Immature natural killer cell (primary cell): Measurements from ENCODE around the gene NQO1. TPM values are rescaled to one million over a fixed set of nuclear protein-coding genes. Genes with fewer than 3 reads are reported as not detected.

Experiments used
- DNase-seq, 3 donors: peaks; one replicate each; pipeline ENCODE4 v3.0.0; 2022; ENCODE audit warnings: mixed read lengths in 1 of 3
- H3K27ac Mint-ChIP-seq, 6 donors: one replicate each; pipeline ENCODE4 v1.8.0; 2020; ENCODE audit warnings: mixed read lengths in 6 of 6, mild to moderate bottlenecking in 5 of 6, inconsistent platforms in 4 of 6, moderate library complexity in 3 of 6
- H3K27me3 Mint-ChIP-seq, 3 donors: one replicate each; pipeline ENCODE4 v1.8.0; 2020 to 2021; ENCODE audit warnings: low read depth in 3 of 3, mild to moderate bottlenecking in 3 of 3, mixed read lengths in 3 of 3, moderate library complexity in 3 of 3, inconsistent platforms in 1 of 3
- H3K36me3 Mint-ChIP-seq, 3 donors: one replicate each; pipeline ENCODE4 v1.8.0; 2020; ENCODE audit warnings: mixed read lengths in 3 of 3, inconsistent platforms in 2 of 3, mild to moderate bottlenecking in 2 of 3
- H3K4me1 Mint-ChIP-seq, 2 donors: one replicate each; pipeline ENCODE4 v1.8.0; 2020; ENCODE audit warnings: inconsistent platforms in 2 of 2, mild to moderate bottlenecking in 2 of 2, mixed read lengths in 2 of 2, moderate library complexity in 1 of 2
- H3K4me3 Mint-ChIP-seq, 5 donors: one replicate each; pipeline ENCODE4 v1.8.0; 2020; ENCODE audit warnings: mild to moderate bottlenecking in 5 of 5, mixed read lengths in 5 of 5, inconsistent platforms in 3 of 5, moderate library complexity in 3 of 5
- H3K9me3 Mint-ChIP-seq, 6 donors: one replicate each; pipeline ENCODE4 v1.8.0; 2020; ENCODE audit warnings: mild to moderate bottlenecking in 6 of 6, mixed read lengths in 6 of 6, inconsistent platforms in 4 of 6, moderate library complexity in 3 of 6
- polyA plus RNA-seq, 3 donors: library from polyadenylated mRNA; unstranded; fragments of 300-500 nt; fragmentation: Illumina TruSeq; gene quantifications; one replicate each; pipeline ENCODE4 v1.2.3, GENCODE V29; 2021

NQO1 gene
- polyA plus RNA-seq, 3 donors from 2014 or later, result 12.8 to 14.6 (median 13.3) TPM

- H3K27ac Mint-ChIP-seq, result no peak overlapping the region
- peaks cover 0 to 8% (median 0%) of the 10 kb centered on the region in 3 donors for H3K27me3 Mint-ChIP-seq
These were observed 18.3 kb downstream of the NQO1 start for GRCh38 chr16:69707920-69708683.

GRCh38 chr16:69706975-69707340 lies 19.4 kb downstream of the NQO1 start:
- peaks cover 3 to 7% of the 10 kb centered on the region in 2 donors for H3K4me1 Mint-ChIP-seq
- H3K4me3 Mint-ChIP-seq, result no peak overlapping the region
- peak overlapping the region in 1 of 6 donors; percentile 51 for H3K27ac Mint-ChIP-seq
- peaks cover 0 to 8% (median 0%) of the 10 kb centered on the region in 3 donors for H3K27me3 Mint-ChIP-seq
- H3K9me3 Mint-ChIP-seq, result no peaks in the 10 kb centered on the region
- DNase-seq, result no peak
- peaks cover 0 to 4% (median 0%) of the 10 kb centered on the region in 3 donors for H3K36me3 Mint-ChIP-seq

More at GRCh38 chr16:69707920-69708683, 18.3 kb downstream of the NQO1 start:
- peaks cover 3 to 7% of the 10 kb centered on the region in 2 donors for H3K4me1 Mint-ChIP-seq
- DNase-seq, result no peak
- H3K9me3 Mint-ChIP-seq, result no peaks in the 10 kb centered on the region
- no peak overlapping the region for H3K4me3 Mint-ChIP-seq
- peaks cover 0 to 7% (median 0%) of the 10 kb centered on the region in 3 donors for H3K36me3 Mint-ChIP-seq

- no peaks in the 10 kb centered on the region for H3K9me3 Mint-ChIP-seq
These were observed 19.9 kb downstream of the NQO1 start for GRCh38 chr16:69706256-69706974.

GRCh38 chr16:69703638-69704037 lies 22.7 kb downstream of the NQO1 start:
- peak overlapping the region in 2 of 6 donors; percentile 13 to 18 for H3K27ac Mint-ChIP-seq
- H3K9me3 Mint-ChIP-seq, result no peaks in the 10 kb centered on the region
- DNase-seq, result no peak
- H3K27me3 Mint-ChIP-seq, result peaks cover 0 to 10% (median 0%) of the 10 kb centered on the region in 3 donors
- no peaks in the 10 kb centered on the region for H3K4me1 Mint-ChIP-seq
- no peak overlapping the region for H3K4me3 Mint-ChIP-seq
- H3K36me3 Mint-ChIP-seq, result peaks cover 0 to 6% (median 0%) of the 10 kb centered on the region in 3 donors

More at GRCh38 chr16:69706256-69706974, 19.9 kb downstream of the NQO1 start:
- peak overlapping the region in 3 of 6 donors; percentile 29 to 51 (median 43) for H3K27ac Mint-ChIP-seq
- H3K4me1 Mint-ChIP-seq, result peaks cover 3 to 7% of the 10 kb centered on the region in 2 donors
- no peak for DNase-seq
- H3K4me3 Mint-ChIP-seq, result no peak overlapping the region
- peaks cover 0 to 4% (median 0%) of the 10 kb centered on the region in 3 donors for H3K36me3 Mint-ChIP-seq
- H3K27me3 Mint-ChIP-seq, result peaks cover 0 to 8% (median 0%) of the 10 kb centered on the region in 3 donors

GRCh38 chr16:69701866-69702265 lies 24.5 kb downstream of the NQO1 start:
- Mint-ChIP-seq H3K4me1 (no peaks in the 10 kb centered on the region), H3K36me3 (peaks cover 0 to 7% (median 0%) of the 10 kb centered on the region in 3 donors), H3K27ac (no peak overlapping the region), H3K9me3 (no peaks in the 10 kb centered on the region), H3K27me3 (peaks cover 0 to 7% (median 0%) of the 10 kb centered on the region in 3 donors), H3K4me3 (no peak overlapping the region)
- no peak for DNase-seq

- H3K4me1 Mint-ChIP-seq, result no peaks in the 10 kb centered on the region
- peaks cover 0 to 7% (median 0%) of the 10 kb centered on the region in 3 donors for H3K27me3 Mint-ChIP-seq
- no peak overlapping the region for H3K4me3 Mint-ChIP-seq
- no peaks in the 10 kb centered on the region for H3K9me3 Mint-ChIP-seq
- no peak overlapping the region for H3K27ac Mint-ChIP-seq
- H3K36me3 Mint-ChIP-seq, result peaks cover 0 to 7% (median 3%) of the 10 kb centered on the region in 3 donors
- no peak for DNase-seq
These were observed 24.9 kb downstream of the NQO1 start for GRCh38 chr16:69701452-69701851.

GRCh38 chr16:69699915-69700314 lies 26.4 kb downstream of the NQO1 start:
- Mint-ChIP-seq H3K9me3 (no peaks in the 10 kb centered on the region), H3K36me3 (peaks cover 7 to 17% (median 10%) of the 10 kb centered on the region in 3 donors), H3K27ac (peak overlapping the region in 1 of 6 donors; percentile 74), H3K27me3 (peaks cover 0 to 4% (median 0%) of the 10 kb centered on the region in 3 donors), H3K4me1 (no peaks in the 10 kb centered on the region), H3K4me3 (no peak overlapping the region)
- no peak for DNase-seq

GRCh38 chr16:69698404-69698803 lies 28.0 kb downstream of the NQO1 start:
- peaks cover 12 to 25% (median 16%) of the 10 kb centered on the region in 3 donors for H3K36me3 Mint-ChIP-seq
- no peaks in the 10 kb centered on the region for H3K4me1 Mint-ChIP-seq
- H3K9me3 Mint-ChIP-seq, result no peaks in the 10 kb centered on the region
- no peak overlapping the region for H3K27ac Mint-ChIP-seq
- DNase-seq, result no peak
- H3K27me3 Mint-ChIP-seq, result peaks cover 0 to 1% (median 0%) of the 10 kb centered on the region in 3 donors
- H3K4me3 Mint-ChIP-seq, result no peak overlapping the region

GRCh38 chr16:69693916-69694315 lies 32.4 kb downstream of the NQO1 start:
- no peak for DNase-seq
- H3K4me3 Mint-ChIP-seq, result no peak overlapping the region
- peaks cover 0 to 2% (median 0%) of the 10 kb centered on the region in 3 donors for H3K27me3 Mint-ChIP-seq
- no peaks in the 10 kb centered on the region for H3K9me3 Mint-ChIP-seq
- H3K36me3 Mint-ChIP-seq, result peaks cover 25 to 40% (median 35%) of the 10 kb centered on the region in 3 donors
- H3K4me1 Mint-ChIP-seq, result no peaks in the 10 kb centered on the region
- H3K27ac Mint-ChIP-seq, result peak overlapping the region in 2 of 6 donors; percentile 5 to 13

- no peak overlapping the region for H3K4me3 Mint-ChIP-seq
- H3K27me3 Mint-ChIP-seq, result peaks cover 0 to 2% (median 0%) of the 10 kb centered on the region in 3 donors
- no peaks in the 10 kb centered on the region for H3K9me3 Mint-ChIP-seq
- H3K36me3 Mint-ChIP-seq, result peaks cover 25 to 35% (median 35%) of the 10 kb centered on the region in 3 donors
- H3K27ac Mint-ChIP-seq, result peak overlapping the region in 5 of 6 donors; percentile 5 to 27 (median 7)
- DNase-seq, result no peak
- H3K4me1 Mint-ChIP-seq, result no peaks in the 10 kb centered on the region
These were observed 34.1 kb downstream of the NQO1 start for GRCh38 chr16:69691980-69692911.

- Mint-ChIP-seq H3K27me3 (peaks cover 0 to 2% (median 0%) of the 10 kb centered on the region in 3 donors), H3K27ac (no peak overlapping the region), H3K4me3 (no peak overlapping the region), H3K4me1 (no peaks in the 10 kb centered on the region), H3K36me3 (peaks cover 15 to 26% (median 21%) of the 10 kb centered on the region in 3 donors), H3K9me3 (no peaks in the 10 kb centered on the region)
- DNase-seq, result no peak
These were observed 37.8 kb downstream of the NQO1 start for GRCh38 chr16:69688589-69688988.

- Mint-ChIP-seq H3K27ac (peak overlapping the region in 1 of 6 donors; percentile 34), H3K36me3 (peaks cover 4 to 20% (median 10%) of the 10 kb centered on the region in 3 donors), H3K4me3 (no peak overlapping the region), H3K4me1 (no peaks in the 10 kb centered on the region), H3K9me3 (no peaks in the 10 kb centered on the region), H3K27me3 (peaks cover 0 to 3% (median 0%) of the 10 kb centered on the region in 3 donors)
- DNase-seq, result no peak
These were observed 46.0 kb downstream of the NQO1 start for GRCh38 chr16:69680358-69680757.
